Endodermal cell (in vitro differentiated cells): ENCODE results near the gene EI24. TPM values are rescaled to one million over a fixed set of nuclear protein-coding genes. Genes with fewer than 3 reads are reported as not detected.

Experiments used
- DNase-seq: peaks from one replicate; pipeline ENCODE4 v3.0.0-alpha.2; 2017
- H3K27ac ChIP-seq: 2 replicates; pipeline ENCODE4 v1.5.1; 2013; ENCODE audit warnings: mild to moderate bottlenecking, low read depth, low read length, moderate library complexity
- H3K27me3 ChIP-seq: 2 replicates; pipeline ENCODE4 v1.6.1; 2013; ENCODE audit warnings: mild to moderate bottlenecking, low read length, moderate library complexity; ENCODE audit not compliant: insufficient read depth, control insufficient read depth, poor library complexity, severe bottlenecking
- H3K36me3 ChIP-seq: 2 replicates; pipeline ENCODE4 v1.7.0; 2013; ENCODE audit warnings: mild to moderate bottlenecking, low read length, moderate library complexity; ENCODE audit not compliant: control insufficient read depth, insufficient read depth
- H3K4me1 ChIP-seq: one replicate; pipeline ENCODE4 v1.7.0; 2013; ENCODE audit warnings: low read length; ENCODE audit not compliant: control insufficient read depth, insufficient read depth
- H3K4me3 ChIP-seq: 2 replicates; pipeline ENCODE4 v1.5.1; 2013; ENCODE audit warnings: mild to moderate bottlenecking, low read length, moderate library complexity
- H3K9ac ChIP-seq: 2 replicates; pipeline ENCODE4 v1.6.1; 2013; ENCODE audit warnings: mild to moderate bottlenecking, low read length, moderate library complexity; ENCODE audit not compliant: poor library complexity, severe bottlenecking; ENCODE audit errors: extremely low read depth
- H3K9me3 ChIP-seq: 2 replicates; pipeline ENCODE4 v1.6.1; 2013; ENCODE audit warnings: mild to moderate bottlenecking, low read length, moderate library complexity; ENCODE audit not compliant: control insufficient read depth
- H3K27ac Mint-ChIP-seq: 2 replicates; pipeline ENCODE4 v1.8.0; 2020; ENCODE audit warnings: mixed read lengths
- H3K27me3 Mint-ChIP-seq: 2 replicates; pipeline ENCODE4 v1.8.0; 2021; ENCODE audit warnings: mild to moderate bottlenecking, mixed read lengths; ENCODE audit not compliant: insufficient read depth
- H3K36me3 Mint-ChIP-seq: 2 replicates; pipeline ENCODE4 v1.8.0; 2020; ENCODE audit warnings: low read depth, mixed read lengths
- H3K4me1 Mint-ChIP-seq: 2 replicates; pipeline ENCODE4 v1.8.0; 2020; ENCODE audit warnings: mixed read lengths
- H3K4me3 Mint-ChIP-seq: 2 replicates; pipeline ENCODE4 v1.8.0; 2020; ENCODE audit warnings: mild to moderate bottlenecking, moderate library complexity, mixed read lengths
- H3K9me3 Mint-ChIP-seq: 2 replicates; pipeline ENCODE4 v1.8.0; 2020; ENCODE audit warnings: mild to moderate bottlenecking, mixed read lengths
- WGBS, 2 experiments: methylation state at CpG; one replicate each; pipeline versions ENCODE4 v1.1.5 to v1.1.7; 2013; ENCODE audit warnings: missing lambda C conversion rate in 2 of 2, mixed read lengths in 1 of 2; ENCODE audit not compliant: insufficient coverage in 1 of 2, insufficient read length in 1 of 2; 5-methylcytosine and 5-hydroxymethylcytosine counted together
- total RNA-seq, 2 donors: library from RNA; stranded (reverse); fragmentation: NEBNext Ultra II Directional in 1 of 2; extraction: Animal tissue kit (Norgen Biotek cat#: 25700) in 1 of 2; gene quantifications; 2 replicates in 1 of 2; 3 replicates in 1 of 2; pipeline ENCODE4 v1.2.1, GENCODE V29; 2021
- TF ChIP-seq, protein P1 (sequence below): fragments of 200-600 bp; sonication (generic); conservative IDR thresholded peaks from 2 replicates; pipeline ENCODE4 v1.5.0; 2021; ENCODE audit warnings: antibody characterized with exemption, mild to moderate bottlenecking

EI24 gene
- total RNA-seq, 2 donors from 2014 or later, result 102 to 110 TPM

DNA sequence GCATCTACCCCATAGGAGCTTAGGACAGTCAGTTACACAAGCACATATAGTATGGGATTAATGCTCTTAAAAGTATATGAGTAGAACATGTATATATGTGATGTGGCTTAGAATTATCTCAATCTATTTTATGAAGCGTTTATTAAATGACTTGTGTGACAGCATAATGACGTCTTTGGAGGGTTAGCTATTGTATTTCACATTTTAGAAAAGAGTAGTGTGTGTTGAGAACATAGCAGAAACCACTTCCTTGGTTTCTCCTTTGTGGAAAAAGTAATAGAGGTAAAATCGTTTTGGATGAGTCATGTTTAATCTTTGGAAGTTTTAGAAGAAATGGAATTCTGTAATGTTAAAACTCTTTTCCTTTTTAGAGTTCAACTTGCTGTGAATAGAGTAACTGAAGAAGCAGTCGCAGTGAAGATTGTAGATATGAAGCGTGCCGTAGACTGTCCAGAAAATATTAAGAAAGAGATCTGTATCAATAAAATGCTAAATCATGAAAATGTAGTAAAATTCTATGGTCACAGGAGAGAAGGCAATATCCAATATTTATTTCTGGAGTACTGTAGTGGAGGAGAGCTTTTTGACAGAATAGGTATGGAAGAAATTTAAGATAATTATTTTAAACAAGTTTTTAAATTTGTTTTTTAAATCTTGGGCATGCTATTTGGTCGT, 58.1 kb downstream of the EI24 start:
- Histone ChIP-seq H3K27ac (no peak overlapping the region), H3K36me3 (peaks cover 44% of the 10 kb centered on the region), H3K9ac (peak overlapping the region; percentile 92), H3K9me3 (no peaks in the 10 kb centered on the region), H3K4me1 (peaks cover 4% of the 10 kb centered on the region), H3K4me3 (peak overlapping the region; percentile 99), H3K27me3 (no peaks in the 10 kb centered on the region)
- 69 to 74% methylated on average over 6 of the region's 7 CpGs for WGBS, 2 experiments
- TF ChIP-seq, protein P1, sequence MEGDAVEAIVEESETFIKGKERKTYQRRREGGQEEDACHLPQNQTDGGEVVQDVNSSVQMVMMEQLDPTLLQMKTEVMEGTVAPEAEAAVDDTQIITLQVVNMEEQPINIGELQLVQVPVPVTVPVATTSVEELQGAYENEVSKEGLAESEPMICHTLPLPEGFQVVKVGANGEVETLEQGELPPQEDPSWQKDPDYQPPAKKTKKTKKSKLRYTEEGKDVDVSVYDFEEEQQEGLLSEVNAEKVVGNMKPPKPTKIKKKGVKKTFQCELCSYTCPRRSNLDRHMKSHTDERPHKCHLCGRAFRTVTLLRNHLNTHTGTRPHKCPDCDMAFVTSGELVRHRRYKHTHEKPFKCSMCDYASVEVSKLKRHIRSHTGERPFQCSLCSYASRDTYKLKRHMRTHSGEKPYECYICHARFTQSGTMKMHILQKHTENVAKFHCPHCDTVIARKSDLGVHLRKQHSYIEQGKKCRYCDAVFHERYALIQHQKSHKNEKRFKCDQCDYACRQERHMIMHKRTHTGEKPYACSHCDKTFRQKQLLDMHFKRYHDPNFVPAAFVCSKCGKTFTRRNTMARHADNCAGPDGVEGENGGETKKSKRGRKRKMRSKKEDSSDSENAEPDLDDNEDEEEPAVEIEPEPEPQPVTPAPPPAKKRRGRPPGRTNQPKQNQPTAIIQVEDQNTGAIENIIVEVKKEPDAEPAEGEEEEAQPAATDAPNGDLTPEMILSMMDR, result no peak
- Mint-ChIP-seq H3K9me3 (no peaks in the 10 kb centered on the region), H3K36me3 (peaks cover 31% of the 10 kb centered on the region), H3K4me3 (peak overlapping the region; percentile 84), H3K27ac (peak overlapping the region; percentile 96), H3K27me3 (no peaks in the 10 kb centered on the region), H3K4me1 (peaks cover 11% of the 10 kb centered on the region)
- DNase-seq, result no peak

Other genes with a start within 250 kb of the EI24 start
- gene FEZ1, start 73.2 kb upstream of the EI24 start, total RNA-seq, result 10 to 100 TPM; 11.5 to 13.7 TPM
- gene STT3A, start 23.4 kb downstream of the EI24 start, total RNA-seq, result 100 to 1,000 TPM; 158 to 159 TPM
- gene CHEK1, start 55.7 kb downstream of the EI24 start, total RNA-seq, result 100 to 1,000 TPM; 103 to 123 TPM
- gene ACRV1, start 111.4 kb downstream of the EI24 start, total RNA-seq, result under 1 TPM in 1 of 2 donors, not detected in 1; 0.37 TPM
- not detected for gene PATE1, start 176.8 kb downstream of the EI24 start, total RNA-seq
- gene PATE2, start 209.4 kb downstream of the EI24 start, total RNA-seq, result under 1 TPM in 1 of 2 donors, not detected in 1; 0.79 TPM
- not detected for gene PATE3, start 218.7 kb downstream of the EI24 start, total RNA-seq